ENCODE measurements around the gene KCNK3.
A peak's percentile ranks its signal among the peaks of the same experiment; 100 is the strongest.

Gene KCNK3

DNA sequence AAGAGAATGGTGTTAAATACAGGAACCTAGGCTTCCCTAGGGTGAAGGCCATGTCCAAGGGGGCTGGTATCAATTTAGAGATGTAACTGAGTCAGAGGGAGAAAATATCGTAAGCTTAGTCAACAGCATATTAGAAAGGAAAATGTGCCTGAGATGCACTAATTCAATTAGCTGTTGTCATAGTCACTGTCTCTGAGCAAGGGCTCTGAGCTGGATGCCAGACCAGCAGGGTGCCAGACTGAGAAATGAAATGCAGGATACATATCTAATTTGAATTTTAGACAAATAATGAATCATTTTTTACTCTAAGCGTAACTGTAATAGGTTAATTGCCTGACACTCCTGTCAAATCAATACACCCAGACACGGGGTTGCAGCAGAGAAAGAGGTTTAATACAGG, 60.1 kb downstream of the KCNK3 start:
- DNase-seq (ENCODE audit: low read depth), result no peak
- H3K4me3 ChIP-seq (ENCODE audit: low read depth, low read length), result no peak overlapping the region
- TF ChIP-seq, protein P1, sequence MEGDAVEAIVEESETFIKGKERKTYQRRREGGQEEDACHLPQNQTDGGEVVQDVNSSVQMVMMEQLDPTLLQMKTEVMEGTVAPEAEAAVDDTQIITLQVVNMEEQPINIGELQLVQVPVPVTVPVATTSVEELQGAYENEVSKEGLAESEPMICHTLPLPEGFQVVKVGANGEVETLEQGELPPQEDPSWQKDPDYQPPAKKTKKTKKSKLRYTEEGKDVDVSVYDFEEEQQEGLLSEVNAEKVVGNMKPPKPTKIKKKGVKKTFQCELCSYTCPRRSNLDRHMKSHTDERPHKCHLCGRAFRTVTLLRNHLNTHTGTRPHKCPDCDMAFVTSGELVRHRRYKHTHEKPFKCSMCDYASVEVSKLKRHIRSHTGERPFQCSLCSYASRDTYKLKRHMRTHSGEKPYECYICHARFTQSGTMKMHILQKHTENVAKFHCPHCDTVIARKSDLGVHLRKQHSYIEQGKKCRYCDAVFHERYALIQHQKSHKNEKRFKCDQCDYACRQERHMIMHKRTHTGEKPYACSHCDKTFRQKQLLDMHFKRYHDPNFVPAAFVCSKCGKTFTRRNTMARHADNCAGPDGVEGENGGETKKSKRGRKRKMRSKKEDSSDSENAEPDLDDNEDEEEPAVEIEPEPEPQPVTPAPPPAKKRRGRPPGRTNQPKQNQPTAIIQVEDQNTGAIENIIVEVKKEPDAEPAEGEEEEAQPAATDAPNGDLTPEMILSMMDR (IDR thresholded peaks at IDR 0.05; ENCODE audit: insufficient read depth, low read depth, low read length, missing control alignments), result no peak

DNA sequence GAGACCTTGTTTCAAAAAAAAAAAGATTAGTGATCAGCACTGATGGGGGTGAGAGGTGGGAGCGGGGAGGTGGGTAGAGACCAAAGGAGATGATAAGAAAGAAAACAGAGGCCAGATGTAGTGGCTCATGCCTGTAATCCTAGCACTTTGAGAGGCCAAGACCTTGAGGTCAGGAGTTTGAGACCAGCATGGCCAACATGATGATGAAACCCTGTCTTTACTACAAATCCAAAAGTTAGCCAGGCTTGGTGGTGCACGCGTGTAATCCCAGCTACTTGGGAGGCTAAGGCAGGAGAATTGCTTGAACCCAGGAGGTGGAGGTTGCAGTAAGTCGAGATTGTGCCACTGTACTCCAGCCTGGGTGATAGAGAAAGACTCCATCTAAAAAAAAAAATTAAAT, 62.0 kb downstream of the KCNK3 start:
- TF ChIP-seq, protein P1 (IDR thresholded peaks at IDR 0.05; ENCODE audit: insufficient read depth, low read depth, low read length, missing control alignments), result no peak
- H3K4me3 ChIP-seq (ENCODE audit: low read depth, low read length), result no peak overlapping the region
- no peak for DNase-seq (ENCODE audit: low read depth)

DNA sequence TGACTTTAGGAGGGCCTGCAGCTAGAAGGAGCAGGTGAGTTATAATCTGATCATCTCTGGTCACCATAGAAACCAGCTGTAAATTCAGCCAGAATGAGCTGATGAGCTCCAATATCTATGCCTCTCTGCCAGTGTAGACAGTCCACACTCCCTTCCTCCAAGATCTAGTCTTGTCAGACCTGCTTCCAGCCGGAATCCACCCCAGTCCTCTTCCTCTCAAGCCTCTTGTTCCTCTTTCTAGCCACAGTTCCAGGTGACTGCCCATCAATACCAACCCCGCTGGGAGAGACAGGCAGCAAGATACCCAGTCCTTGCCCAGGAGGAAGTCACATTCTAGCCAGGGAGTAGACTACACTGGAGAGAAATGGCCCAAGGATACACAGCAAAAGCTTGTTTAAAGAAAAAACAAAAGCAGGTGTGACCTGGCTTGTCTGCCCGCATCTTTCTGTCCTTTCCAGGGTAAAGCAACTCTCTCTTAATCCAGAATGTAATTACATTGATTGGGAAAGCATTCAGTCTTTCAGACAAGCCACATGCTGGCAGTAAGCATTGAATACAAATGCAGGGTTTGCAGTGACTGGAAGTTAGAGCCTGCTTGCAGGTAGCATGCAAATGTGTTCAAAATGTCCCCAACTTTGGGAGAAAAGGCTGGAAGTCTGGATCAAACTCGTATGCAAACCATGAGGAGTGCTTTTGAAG, 62.6 kb downstream of the KCNK3 start:
- TF ChIP-seq, protein P1 (IDR thresholded peaks at IDR 0.05; ENCODE audit: insufficient read depth, low read depth, low read length, missing control alignments), result no peak
- peak; percentile 33 for DNase-seq (ENCODE audit: low read depth)
- H3K4me3 ChIP-seq (ENCODE audit: low read depth, low read length), result no peak overlapping the region

DNA sequence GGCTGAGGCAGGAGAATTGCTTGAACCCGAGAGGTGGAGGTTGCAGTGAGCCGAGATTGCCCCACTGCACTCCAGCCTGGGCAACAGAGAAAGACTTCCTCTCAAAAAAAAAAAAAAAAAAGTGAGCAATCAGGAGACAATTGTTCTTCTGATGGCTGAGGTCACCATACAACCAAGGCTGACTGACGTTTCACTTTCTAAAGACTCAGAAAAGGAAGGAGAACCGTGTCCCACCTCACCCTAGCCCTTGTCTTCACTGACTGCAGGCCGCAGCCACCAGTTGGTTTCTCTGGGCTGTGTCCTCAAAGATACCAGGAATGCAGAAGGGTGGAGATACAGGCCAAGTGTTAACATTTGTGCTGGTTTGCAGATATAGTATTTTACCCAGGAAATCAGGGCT, 63.8 kb downstream of the KCNK3 start:
- TF ChIP-seq, protein P1 (IDR thresholded peaks at IDR 0.05; ENCODE audit: insufficient read depth, low read depth, low read length, missing control alignments), result no peak
- peak; percentile 51 for DNase-seq (ENCODE audit: low read depth)
- H3K4me3 ChIP-seq (ENCODE audit: low read depth, low read length), result no peak overlapping the region

DNA sequence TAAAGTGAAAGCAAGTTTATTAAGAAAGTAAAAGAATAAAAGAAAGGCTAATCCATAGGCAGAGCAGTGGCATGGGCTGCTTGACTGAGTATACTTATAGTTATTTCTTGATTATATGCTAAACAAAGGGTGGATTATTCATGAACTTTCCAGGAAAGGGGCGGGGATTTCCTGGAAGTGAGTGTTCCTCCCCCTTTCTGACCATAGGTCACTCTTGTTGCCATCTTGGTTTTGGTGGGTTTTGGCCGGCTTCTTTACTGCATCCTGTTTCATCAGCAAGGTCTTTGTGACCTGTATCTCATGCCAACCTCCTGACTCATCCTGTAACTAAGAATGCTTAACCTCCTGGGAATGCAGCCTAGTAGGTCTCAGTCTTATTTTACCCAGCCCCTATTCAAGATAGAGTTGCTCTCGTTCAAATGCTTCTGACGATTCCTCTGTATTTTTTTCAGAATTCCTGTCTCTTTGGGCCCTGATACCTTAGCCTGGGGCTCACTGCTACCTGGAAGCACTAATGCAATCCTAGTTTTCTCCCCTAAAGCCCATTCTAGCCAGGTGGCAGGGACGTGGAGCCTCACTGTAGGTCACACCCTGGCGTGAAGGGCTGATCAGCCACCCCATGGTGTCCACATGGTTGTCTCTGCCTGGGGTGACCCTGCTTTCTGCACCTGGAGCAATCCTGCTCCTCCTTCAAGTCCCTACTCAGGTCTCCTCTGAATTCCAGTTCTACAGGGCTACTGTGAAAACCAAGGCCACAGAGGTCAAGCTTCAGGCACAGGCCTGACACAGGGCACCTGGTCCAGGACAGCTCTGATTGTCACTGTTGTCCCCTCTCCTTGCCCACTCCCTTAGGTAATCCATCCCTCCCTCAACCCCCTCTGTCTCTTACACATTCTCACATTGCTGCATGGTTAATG, 65.6 kb downstream of the KCNK3 start:
- TF ChIP-seq, protein P1 (IDR thresholded peaks at IDR 0.05; ENCODE audit: insufficient read depth, low read depth, low read length, missing control alignments), result no peak
- DNase-seq (ENCODE audit: low read depth), result peak; percentile 87
- no peak overlapping the region for H3K4me3 ChIP-seq (ENCODE audit: low read depth, low read length)

DNA sequence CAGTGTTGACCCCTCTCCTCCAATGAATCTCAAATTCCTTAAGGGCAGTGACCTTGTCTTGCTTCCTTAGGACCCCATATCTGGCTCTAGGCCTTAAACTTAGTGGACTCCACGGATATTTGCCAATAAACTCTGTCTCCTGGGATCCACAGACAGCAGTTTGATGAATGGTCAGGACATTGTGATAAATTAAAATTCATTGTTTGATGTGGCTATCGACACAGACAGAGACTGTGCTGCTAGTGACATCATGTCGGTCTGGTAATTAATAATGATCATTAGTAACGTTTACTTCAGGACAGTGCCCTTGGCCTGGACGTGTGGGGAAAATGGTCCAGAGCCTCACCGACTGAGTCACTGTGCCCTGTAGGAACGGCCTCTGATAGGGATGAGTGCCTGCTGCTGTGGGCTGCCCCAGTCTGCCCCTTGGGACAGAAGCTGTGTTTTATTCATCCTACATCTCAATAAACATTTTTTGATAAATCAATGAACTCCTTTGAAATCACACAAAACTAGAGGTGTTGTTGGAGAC, 66.3 kb downstream of the KCNK3 start:
- TF ChIP-seq, protein P1 (IDR thresholded peaks at IDR 0.05; ENCODE audit: insufficient read depth, low read depth, low read length, missing control alignments), result no peak
- H3K4me3 ChIP-seq (ENCODE audit: low read depth, low read length), result no peak overlapping the region
- no peak for DNase-seq (ENCODE audit: low read depth)

All from GM12865 (cell line).